CD4-positive, alpha-beta T cell (primary cell): ENCODE measurements around the gene CNTD1. TPM values are rescaled to one million over a fixed set of nuclear protein-coding genes. Genes with fewer than 3 reads are reported as not detected.

Source experiments
- ATAC-seq: fragments of 200-7000 bp; cut with Tn5 transposase; one replicate; pipeline ENCODE4 v1.10.0; 2022; ENCODE audit warnings: mild to moderate bottlenecking; ENCODE audit not compliant: poor library complexity
- CTCF ChIA-PET: fragments of 350-600 bp; sonication (Branson Sonifier 250); formaldehyde crosslinking; loops from one replicate; lab custom pipeline; 2021; ENCODE audit warnings: antibody characterized with exemption, inconsistent platforms; lab: Charles Lee
- POLR2A ChIA-PET: fragments of 350-600 bp; sonication (Branson Sonifier 250); formaldehyde crosslinking; loops from one replicate; lab custom pipeline; 2021; ENCODE audit warnings: antibody characterized with exemption, inconsistent platforms; lab: Charles Lee
- DNase-seq, 14 experiments: peaks; one replicate each; pipeline ENCODE4 v3.0.0-alpha.2; 2013 to 2020; ENCODE audit warnings: mixed read lengths in 2 of 14
- H3K27ac ChIP-seq, 2 donors: one replicate each; pipeline versions ENCODE4 v1.5.1 to v1.7.0; 2013; ENCODE audit warnings: low read length in 2 of 2, low read depth in 1 of 2, mild to moderate bottlenecking in 1 of 2
- H3K27me3 ChIP-seq, 2 experiments: 1 replicate in 1 of 2; 2 replicates in 1 of 2; pipeline versions ENCODE4 v1.6.1 to v1.7.0; 2013; ENCODE audit warnings: low read length in 2 of 2, control low read depth in 1 of 2, mild to moderate bottlenecking in 1 of 2, moderate library complexity in 1 of 2; ENCODE audit not compliant: insufficient read depth in 2 of 2, control insufficient read depth in 1 of 2
- H3K36me3 ChIP-seq: one replicate; pipeline ENCODE4 v1.6.1; 2013; ENCODE audit warnings: low read length, control low read depth; ENCODE audit not compliant: insufficient read depth
- H3K4me1 ChIP-seq: one replicate; pipeline ENCODE4 v1.6.1; 2013; ENCODE audit warnings: low read length, control low read depth; ENCODE audit not compliant: insufficient read depth
- H3K4me3 ChIP-seq: one replicate; pipeline ENCODE4 v1.5.1; 2013; ENCODE audit warnings: mild to moderate bottlenecking, low read length, moderate library complexity
- H3K9me3 ChIP-seq, 2 experiments: 1 replicate in 1 of 2; 2 replicates in 1 of 2; pipeline versions ENCODE4 v1.6.1 to v1.7.0; 2013; ENCODE audit warnings: low read length in 2 of 2, mild to moderate bottlenecking in 2 of 2, control low read depth in 1 of 2, moderate library complexity in 1 of 2; ENCODE audit not compliant: control insufficient read depth in 1 of 2, insufficient read depth in 1 of 2
- H3K27ac Mint-ChIP-seq: one replicate; pipeline ENCODE4 v1.8.0; 2020; ENCODE audit warnings: mixed read lengths
- H3K27me3 Mint-ChIP-seq: one replicate; pipeline ENCODE4 v1.8.0; 2021; ENCODE audit warnings: mixed read lengths
- H3K36me3 Mint-ChIP-seq: one replicate; pipeline ENCODE4 v1.8.0; 2021; ENCODE audit warnings: low read depth, mixed read lengths
- H3K4me1 Mint-ChIP-seq: one replicate; pipeline ENCODE4 v1.8.0; 2021; ENCODE audit warnings: low read depth, mixed read lengths
- H3K4me3 Mint-ChIP-seq: one replicate; pipeline ENCODE4 v1.8.0; 2020; ENCODE audit warnings: mild to moderate bottlenecking, mixed read lengths
- H3K9me3 Mint-ChIP-seq: one replicate; pipeline ENCODE4 v1.8.0; 2020; ENCODE audit warnings: mixed read lengths
- intact Hi-C, 2 experiments: fragments of 100-400 bp; cut with DNase I in 1 of 2; cut with micrococcal nuclease in 1 of 2; formaldehyde crosslinking; loops; one replicate each; pipeline versions ENCODE4 v1.15.1 to v1.9.0; 2023 to 2025; cut with DNase I, micrococcal nuclease
- total RNA-seq, 174 experiments: library from RNA in 2 of 174; stranded (reverse) in 2 of 174; gene quantifications; one replicate each; pipeline ENCODE4 v1.2.3 and lab custom pipeline; 2021 to 2026
- TF ChIP-seq, protein P1 (sequence below): fragments of 200-600 bp; IDR thresholded peaks from one replicate; pipeline ENCODE4 v1.8.0; 2022; ENCODE audit warnings: antibody characterized with exemption, mild to moderate bottlenecking

CNTD1 gene
- total RNA-seq, 2 experiments from 2014 or later, result not detected

DNA sequence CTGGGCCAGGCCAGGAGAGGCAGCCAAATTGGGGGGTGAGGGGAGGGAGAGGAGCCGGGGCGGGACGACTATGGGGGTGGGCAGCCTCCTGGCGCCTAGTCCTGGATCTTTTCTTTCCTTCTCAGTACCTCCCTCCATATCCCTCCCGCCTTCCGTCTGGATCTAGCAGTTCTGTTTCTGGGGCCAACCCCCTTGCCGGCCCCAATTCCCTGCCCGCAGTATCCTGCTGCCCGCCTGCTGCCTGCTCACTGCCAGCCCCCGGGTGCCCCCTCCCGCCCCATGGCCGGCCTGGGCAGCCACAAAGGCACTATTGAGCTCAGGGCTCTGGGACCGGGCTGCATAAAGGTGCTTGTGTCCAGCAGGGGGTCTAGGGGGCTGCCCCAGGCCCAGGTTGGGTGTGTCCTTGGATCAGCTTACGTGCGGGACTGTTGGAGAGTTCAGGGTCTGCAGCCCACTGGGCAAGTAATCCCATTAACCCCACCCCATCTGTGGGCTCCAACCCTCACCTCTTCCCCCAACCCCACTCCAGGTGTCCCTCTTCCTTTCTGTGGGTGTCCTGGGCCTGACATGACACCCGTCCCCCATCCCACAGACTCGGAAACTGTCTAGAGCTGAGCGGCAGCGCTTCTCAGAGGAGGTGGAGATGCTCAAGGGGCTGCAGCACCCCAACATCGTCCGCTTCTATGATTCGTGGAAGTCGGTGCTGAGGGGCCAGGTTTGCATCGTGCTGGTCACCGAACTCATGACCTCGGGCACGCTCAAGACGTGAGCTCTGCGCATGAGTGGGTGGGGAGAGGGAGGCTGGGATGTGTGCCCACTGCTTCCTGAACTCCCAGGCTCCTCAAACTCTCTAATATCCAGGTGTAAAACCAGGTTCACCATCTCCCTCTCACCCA, 16.2 kb upstream of the CNTD1 start:
- H3K4me1 Mint-ChIP-seq, result peaks cover 36% of the 10 kb centered on the region
- H3K36me3 ChIP-seq, result peaks cover 25% of the 10 kb centered on the region
- H3K4me3 Mint-ChIP-seq, result no peak overlapping the region
- DNase-seq (no peak), ATAC-seq (no peak)
- no peak overlapping the region for H3K27ac Mint-ChIP-seq
- peaks cover 27% of the 10 kb centered on the region for H3K36me3 Mint-ChIP-seq
- H3K27me3 ChIP-seq, result peaks cover 61 to 63% of the 10 kb centered on the region in 2 experiments
- no peak overlapping the region for H3K27ac ChIP-seq
- H3K4me1 ChIP-seq, result peaks cover 30% of the 10 kb centered on the region
- TF ChIP-seq, protein P1, sequence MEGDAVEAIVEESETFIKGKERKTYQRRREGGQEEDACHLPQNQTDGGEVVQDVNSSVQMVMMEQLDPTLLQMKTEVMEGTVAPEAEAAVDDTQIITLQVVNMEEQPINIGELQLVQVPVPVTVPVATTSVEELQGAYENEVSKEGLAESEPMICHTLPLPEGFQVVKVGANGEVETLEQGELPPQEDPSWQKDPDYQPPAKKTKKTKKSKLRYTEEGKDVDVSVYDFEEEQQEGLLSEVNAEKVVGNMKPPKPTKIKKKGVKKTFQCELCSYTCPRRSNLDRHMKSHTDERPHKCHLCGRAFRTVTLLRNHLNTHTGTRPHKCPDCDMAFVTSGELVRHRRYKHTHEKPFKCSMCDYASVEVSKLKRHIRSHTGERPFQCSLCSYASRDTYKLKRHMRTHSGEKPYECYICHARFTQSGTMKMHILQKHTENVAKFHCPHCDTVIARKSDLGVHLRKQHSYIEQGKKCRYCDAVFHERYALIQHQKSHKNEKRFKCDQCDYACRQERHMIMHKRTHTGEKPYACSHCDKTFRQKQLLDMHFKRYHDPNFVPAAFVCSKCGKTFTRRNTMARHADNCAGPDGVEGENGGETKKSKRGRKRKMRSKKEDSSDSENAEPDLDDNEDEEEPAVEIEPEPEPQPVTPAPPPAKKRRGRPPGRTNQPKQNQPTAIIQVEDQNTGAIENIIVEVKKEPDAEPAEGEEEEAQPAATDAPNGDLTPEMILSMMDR, result no peak
- no peaks in the 10 kb centered on the region for H3K9me3 Mint-ChIP-seq
- CTCF ChIA-PET, result no interaction called here
- H3K27me3 Mint-ChIP-seq, result peaks cover 65% of the 10 kb centered on the region
- POLR2A ChIA-PET, result no interaction called here
- H3K4me3 ChIP-seq, result no peak overlapping the region
- intact Hi-C loops, result no loop called here
- H3K9me3 ChIP-seq, result peaks cover 0 to 27% of the 10 kb centered on the region in 2 experiments

DNA sequence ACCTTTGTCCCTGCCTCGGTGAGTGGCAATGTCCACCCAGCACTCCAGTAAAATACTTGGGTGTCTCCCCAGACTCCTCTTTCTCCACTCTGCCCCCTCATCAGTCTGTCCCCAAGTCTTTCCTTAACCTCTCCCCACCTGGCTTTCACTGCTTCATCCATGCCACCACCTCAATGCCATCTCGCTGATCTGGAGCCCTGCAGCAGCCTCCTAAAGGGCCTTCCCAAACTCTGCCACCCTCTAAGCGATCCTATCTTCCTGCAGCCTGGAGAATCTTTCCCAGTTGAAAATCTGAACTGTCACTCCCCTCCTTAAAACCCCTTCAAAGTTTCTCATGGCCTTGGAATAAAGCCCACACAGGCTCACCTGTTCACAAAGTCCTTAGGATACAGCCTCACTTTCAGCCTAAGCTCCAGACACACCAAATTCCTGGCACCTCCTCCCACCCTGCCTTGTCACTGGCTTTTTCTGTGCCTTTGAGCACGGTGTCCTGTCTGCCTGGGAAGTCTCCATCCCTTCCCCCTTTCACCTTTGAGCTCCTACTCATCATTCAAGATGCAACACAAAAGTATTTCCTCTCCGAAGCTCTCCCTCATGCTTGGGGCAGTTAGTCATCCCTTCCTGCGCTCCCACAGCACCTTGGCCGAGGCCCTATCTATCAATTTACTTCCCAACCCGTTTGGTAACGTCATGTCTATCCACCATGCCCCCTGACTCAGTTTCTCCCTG, 15.4 kb upstream of the CNTD1 start:
- ChIA-PET CTCF (no interaction called here), POLR2A (no interaction called here)
- Histone ChIP-seq H3K4me3 (no peak overlapping the region), H3K27ac (no peak overlapping the region), H3K9me3 (peaks cover 0 to 27% of the 10 kb centered on the region in 2 experiments), H3K27me3 (peaks cover 63 to 69% of the 10 kb centered on the region in 2 experiments), H3K36me3 (peaks cover 17% of the 10 kb centered on the region), H3K4me1 (peaks cover 30% of the 10 kb centered on the region)
- no peak overlapping the region for H3K4me3 Mint-ChIP-seq
- DNase-seq, result no peak
- TF ChIP-seq, protein P1, result no peak
- H3K36me3 Mint-ChIP-seq, result peaks cover 19% of the 10 kb centered on the region
- H3K27ac Mint-ChIP-seq, result no peak overlapping the region
- H3K9me3 Mint-ChIP-seq, result no peaks in the 10 kb centered on the region
- intact Hi-C loops, result no loop called here
- peaks cover 73% of the 10 kb centered on the region for H3K27me3 Mint-ChIP-seq
- no peak for ATAC-seq
- H3K4me1 Mint-ChIP-seq, result peaks cover 36% of the 10 kb centered on the region

DNA sequence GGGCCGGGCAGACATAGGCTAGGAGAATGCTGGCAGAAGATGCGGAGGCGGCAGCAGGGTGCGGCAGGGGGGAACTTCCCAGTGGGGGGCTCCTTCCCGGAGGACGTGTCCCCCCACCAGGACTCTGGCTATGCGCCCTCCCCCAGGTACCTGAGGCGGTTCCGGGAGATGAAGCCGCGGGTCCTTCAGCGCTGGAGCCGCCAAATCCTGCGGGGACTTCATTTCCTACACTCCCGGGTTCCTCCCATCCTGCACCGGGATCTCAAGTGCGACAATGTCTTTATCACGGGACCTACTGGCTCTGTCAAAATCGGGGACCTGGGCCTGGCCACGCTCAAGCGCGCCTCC, 14.9 kb upstream of the CNTD1 start:
- DNase-seq (no peak), ATAC-seq (no peak)
- peaks cover 30% of the 10 kb centered on the region for H3K4me1 ChIP-seq
- H3K27me3 Mint-ChIP-seq, result peaks cover 73% of the 10 kb centered on the region
- H3K9me3 Mint-ChIP-seq, result no peaks in the 10 kb centered on the region
- ChIA-PET CTCF (no interaction called here), POLR2A (no interaction called here)
- H3K4me3 ChIP-seq, result no peak overlapping the region
- TF ChIP-seq, protein P1, result no peak
- no peak overlapping the region for H3K27ac Mint-ChIP-seq
- H3K36me3 ChIP-seq, result peaks cover 12% of the 10 kb centered on the region
- peaks cover 0 to 27% of the 10 kb centered on the region in 2 experiments for H3K9me3 ChIP-seq
- no peak overlapping the region for H3K4me3 Mint-ChIP-seq
- no peak overlapping the region for H3K27ac ChIP-seq
- peaks cover 13% of the 10 kb centered on the region for H3K36me3 Mint-ChIP-seq
- intact Hi-C loops, result no loop called here
- H3K4me1 Mint-ChIP-seq, result peaks cover 36% of the 10 kb centered on the region
- H3K27me3 ChIP-seq, result peaks cover 63 to 70% of the 10 kb centered on the region in 2 experiments
